GM21717 (cell line): Measurements from ENCODE around the gene TMCO6.
A peak's percentile ranks its signal among the peaks of the same experiment; 100 is the strongest.
"Not testable (repeated sequence)": the region's sequence is repeated elsewhere in the genome, so short reads cannot be mapped to it uniquely, and the experiment has no call there.

Source experiments
- ATAC-seq: cut with Tn5 transposase; IDR thresholded peaks from one replicate; pipeline ENCODE4 v1.9.1; 2021; ENCODE audit warnings: mild to moderate bottlenecking, moderate library complexity; ENCODE audit not compliant: unreplicated experiment

Gene TMCO6

GRCh38 chr5:140639148-140639981 lies at the start of gene TMCO6:
TMCO6 (plus strand) TSS chr5:140639451; CDS start chr5:140639528, 77 bp downstream.
- ATAC-seq, result peak; percentile 89

GRCh38 chr5:140590861-140591260 lies 48.4 kb upstream of the TMCO6 start:
- no peak for ATAC-seq

- ATAC-seq, result no peak
Observed at GRCh38 chr5:140591747-140592372, 47.4 kb upstream of the TMCO6 start.

GRCh38 chr5:140593070-140593469 lies 46.2 kb upstream of the TMCO6 start:
- not testable (repeated sequence) for ATAC-seq

- no peak for ATAC-seq
Observed at GRCh38 chr5:140594169-140594568, 45.1 kb upstream of the TMCO6 start.

- ATAC-seq, result no peak
Observed at GRCh38 chr5:140595538-140596300, 43.5 kb upstream of the TMCO6 start.

- no peak for ATAC-seq
Observed at GRCh38 chr5:140596321-140596741, 42.9 kb upstream of the TMCO6 start.

GRCh38 chr5:140598836-140599235 lies 40.4 kb upstream of the TMCO6 start:
- ATAC-seq, result no peak

GRCh38 chr5:140600096-140600495 lies 39.2 kb upstream of the TMCO6 start:
- ATAC-seq, result no peak

GRCh38 chr5:140602147-140602546 lies 37.1 kb upstream of the TMCO6 start:
- ATAC-seq, result no peak

GRCh38 chr5:140603446-140603698 lies 35.9 kb upstream of the TMCO6 start:
- not testable (repeated sequence) for ATAC-seq

- no peak for ATAC-seq
Observed at GRCh38 chr5:140603734-140604133, 35.5 kb upstream of the TMCO6 start.

- ATAC-seq, result no peak
Observed at GRCh38 chr5:140605879-140606278, 33.4 kb upstream of the TMCO6 start.

GRCh38 chr5:140607031-140607430 lies 32.2 kb upstream of the TMCO6 start:
- no peak for ATAC-seq

GRCh38 chr5:140608722-140609121 lies 30.5 kb upstream of the TMCO6 start:
- ATAC-seq, result no peak

GRCh38 chr5:140609126-140609525 lies 30.1 kb upstream of the TMCO6 start:
- no peak for ATAC-seq

- no peak for ATAC-seq
Observed at GRCh38 chr5:140611020-140611521, 28.2 kb upstream of the TMCO6 start.

- ATAC-seq, result no peak
Observed at GRCh38 chr5:140622301-140622700, 16.9 kb upstream of the TMCO6 start.

- ATAC-seq, result not testable (repeated sequence)
Observed at GRCh38 chr5:140623061-140623460, 16.2 kb upstream of the TMCO6 start.

- not testable (repeated sequence) for ATAC-seq
Observed at GRCh38 chr5:140624886-140625285, 14.4 kb upstream of the TMCO6 start.

- no peak for ATAC-seq
Observed at GRCh38 chr5:140627972-140628371, 11.3 kb upstream of the TMCO6 start.

- ATAC-seq, result no peak
Observed at GRCh38 chr5:140628711-140629110, 10.5 kb upstream of the TMCO6 start.
